ENCODE measurements around the gene MED12L. TPM values are rescaled to one million over a fixed set of nuclear protein-coding genes. Genes with fewer than 3 reads are reported as not detected.
"Not testable (repeated sequence)": the region's sequence is repeated elsewhere in the genome, so short reads cannot be mapped to it uniquely, and the experiment has no call there.

MED12L gene
- total and polyA plus RNA-seq, 4 donors = 11.9 to 23.8 (median 12.6) TPM

- not testable (repeated sequence) for H3K9me3 ChIP-seq (ENCODE audit: control insufficient read depth, insufficient read depth, low read length); H3K36me3 ChIP-seq (ENCODE audit: control insufficient read depth, insufficient read depth, low read length); H3K27me3 ChIP-seq (ENCODE audit: control insufficient read depth, insufficient read depth, low read length); H3K27ac ChIP-seq (ENCODE audit: low read depth, low read length); H3K4me3 ChIP-seq (ENCODE audit: low read depth, low read length); H3K4me1 ChIP-seq (ENCODE audit: control insufficient read depth, insufficient read depth, low read length); DNase-seq (ENCODE audit: low read depth in 4 of 6, low spot score in 6 of 6)
- 93% methylated on average over 5 of the region's 18 CpGs for WGBS (ENCODE audit: insufficient coverage)
Observed at GRCh38 chr3:151242006-151242405, 156.5 kb downstream of the MED12L start.

DNA sequence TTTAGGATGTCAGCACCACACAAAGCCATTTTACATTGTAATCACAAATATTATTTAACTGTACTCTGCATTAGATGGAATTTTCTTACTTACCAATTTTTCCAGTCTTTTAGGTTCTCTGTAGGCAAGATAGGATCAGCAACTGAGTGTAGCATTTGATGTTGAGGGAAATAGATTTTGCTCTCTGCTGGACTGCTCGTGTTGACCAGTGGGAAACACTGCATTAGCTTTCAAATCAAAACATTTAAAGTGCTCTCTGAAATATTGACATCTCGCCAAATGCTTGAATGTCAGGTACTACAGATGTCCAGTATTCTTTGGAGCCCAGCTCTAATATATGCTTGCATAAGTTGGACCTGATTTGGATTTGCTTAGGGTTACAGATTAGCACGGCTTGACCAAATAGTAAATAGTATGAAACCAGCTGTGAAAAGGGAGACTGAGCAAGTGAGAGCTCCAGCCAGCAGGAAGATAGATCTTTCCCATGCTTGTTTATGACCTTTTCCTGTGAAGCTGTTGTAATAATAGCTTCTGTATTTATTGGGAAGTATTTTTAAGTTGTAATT, 163.4 kb downstream of the MED12L start:
- Histone ChIP-seq H3K27me3 (ENCODE audit: control insufficient read depth, insufficient read depth, low read length) (no peaks in the 10 kb centered on the region), H3K27ac (ENCODE audit: low read depth, low read length) (no peak overlapping the region), H3K4me1 (ENCODE audit: control insufficient read depth, insufficient read depth, low read length) (no peaks in the 10 kb centered on the region), H3K9me3 (ENCODE audit: control insufficient read depth, insufficient read depth, low read length) (no peaks in the 10 kb centered on the region), H3K36me3 (ENCODE audit: control insufficient read depth, insufficient read depth, low read length) (no peaks in the 10 kb centered on the region), H3K4me3 (ENCODE audit: low read depth, low read length) (no peak overlapping the region)
- DNase-seq (ENCODE audit: low read depth in 4 of 6, low spot score in 6 of 6) = peak in 1 of 6 donors; percentile 33
- WGBS (ENCODE audit: insufficient coverage) = 94% methylated on average over 2 of the region's 3 CpGs

- Histone ChIP-seq H3K27ac (ENCODE audit: low read depth, low read length) (no peak overlapping the region), H3K27me3 (ENCODE audit: control insufficient read depth, insufficient read depth, low read length) (no peaks in the 10 kb centered on the region), H3K4me1 (ENCODE audit: control insufficient read depth, insufficient read depth, low read length) (no peaks in the 10 kb centered on the region), H3K36me3 (ENCODE audit: control insufficient read depth, insufficient read depth, low read length) (no peaks in the 10 kb centered on the region), H3K4me3 (ENCODE audit: low read depth, low read length) (no peak overlapping the region), H3K9me3 (ENCODE audit: control insufficient read depth, insufficient read depth, low read length) (no peaks in the 10 kb centered on the region)
- no peak for DNase-seq (ENCODE audit: low read depth in 4 of 6, low spot score in 6 of 6)
- 83% methylated on average over 1 of the region's 1 CpG for WGBS (ENCODE audit: insufficient coverage)
Observed at GRCh38 chr3:151256749-151257148, 171.3 kb downstream of the MED12L start.

GRCh38 chr3:151259664-151260063, 174.2 kb downstream of the MED12L start:
- Histone ChIP-seq H3K36me3 (ENCODE audit: control insufficient read depth, insufficient read depth, low read length) (no peaks in the 10 kb centered on the region), H3K27me3 (ENCODE audit: control insufficient read depth, insufficient read depth, low read length) (no peaks in the 10 kb centered on the region), H3K4me1 (ENCODE audit: control insufficient read depth, insufficient read depth, low read length) (peaks cover 3% of the 10 kb centered on the region), H3K9me3 (ENCODE audit: control insufficient read depth, insufficient read depth, low read length) (no peaks in the 10 kb centered on the region), H3K27ac (ENCODE audit: low read depth, low read length) (no peak overlapping the region), H3K4me3 (ENCODE audit: low read depth, low read length) (no peak overlapping the region)
- DNase-seq (ENCODE audit: low read depth in 4 of 6, low spot score in 6 of 6) = no peak
- 71% methylated on average over 1 of the region's 3 CpGs for WGBS (ENCODE audit: insufficient coverage)

GRCh38 chr3:151262871-151263525, 177.5 kb downstream of the MED12L start:
- H3K9me3 ChIP-seq (ENCODE audit: control insufficient read depth, insufficient read depth, low read length) = no peaks in the 10 kb centered on the region
- no peak overlapping the region for H3K27ac ChIP-seq (ENCODE audit: low read depth, low read length)
- no peaks in the 10 kb centered on the region for H3K36me3 ChIP-seq (ENCODE audit: control insufficient read depth, insufficient read depth, low read length)
- 78% methylated on average over 7 of the region's 8 CpGs for WGBS (ENCODE audit: insufficient coverage)
- H3K4me1 ChIP-seq (ENCODE audit: control insufficient read depth, insufficient read depth, low read length) = peaks cover 12% of the 10 kb centered on the region
- no peaks in the 10 kb centered on the region for H3K27me3 ChIP-seq (ENCODE audit: control insufficient read depth, insufficient read depth, low read length)
- DNase-seq (ENCODE audit: low read depth in 4 of 6, low spot score in 6 of 6) = peak in 1 of 6 donors; percentile 55
- no peak overlapping the region for H3K4me3 ChIP-seq (ENCODE audit: low read depth, low read length)

DNA sequence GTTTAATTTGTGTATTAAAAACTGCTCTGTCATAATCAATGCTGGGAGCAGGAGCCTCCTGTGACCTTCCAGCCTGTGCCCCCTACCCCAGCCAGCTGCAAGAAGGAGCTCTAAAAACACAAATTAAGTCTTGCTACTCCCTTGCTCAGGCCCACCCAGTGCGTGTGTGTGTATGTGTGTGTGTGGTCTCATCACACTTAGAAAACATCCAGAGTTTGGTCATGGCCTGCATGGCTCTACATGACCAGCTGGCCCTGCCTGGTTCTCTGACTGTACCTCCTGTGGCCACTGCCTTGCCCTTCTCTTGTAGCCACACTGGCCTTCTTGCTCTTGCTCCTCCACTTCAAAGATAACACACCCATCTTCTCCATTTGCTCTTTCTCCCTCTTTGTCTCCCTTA, 179.1 kb downstream of the MED12L start:
- Histone ChIP-seq H3K27me3 (ENCODE audit: control insufficient read depth, insufficient read depth, low read length) (no peaks in the 10 kb centered on the region), H3K27ac (ENCODE audit: low read depth, low read length) (no peak overlapping the region), H3K9me3 (ENCODE audit: control insufficient read depth, insufficient read depth, low read length) (no peaks in the 10 kb centered on the region), H3K4me1 (ENCODE audit: control insufficient read depth, insufficient read depth, low read length) (peaks cover 12% of the 10 kb centered on the region), H3K36me3 (ENCODE audit: control insufficient read depth, insufficient read depth, low read length) (no peaks in the 10 kb centered on the region), H3K4me3 (ENCODE audit: low read depth, low read length) (no peak overlapping the region)
- DNase-seq (ENCODE audit: low read depth in 4 of 6, low spot score in 6 of 6) = no peak
- no CpG with 5 or more reads among the region's 1 CpG for WGBS (ENCODE audit: insufficient coverage)

DNA sequence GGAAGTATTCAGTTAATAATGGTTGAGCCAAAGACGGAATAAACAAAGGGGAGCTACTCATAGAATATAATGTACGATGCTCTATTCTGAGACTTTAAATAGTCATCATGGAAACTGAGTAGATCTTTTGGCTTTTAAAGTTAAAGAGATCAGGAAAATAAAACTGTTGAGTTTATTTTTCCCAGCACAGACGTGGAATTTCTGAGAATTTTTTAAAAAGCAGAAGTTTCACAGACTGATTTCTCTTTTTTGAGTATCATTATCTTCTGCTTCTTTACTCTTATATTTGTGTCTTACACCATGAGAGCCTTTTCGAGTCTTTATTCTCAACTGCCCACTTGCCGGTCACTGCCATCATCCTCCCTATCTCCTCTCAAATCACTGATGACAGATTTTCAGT, 179.7 kb downstream of the MED12L start:
- Histone ChIP-seq H3K4me1 (ENCODE audit: control insufficient read depth, insufficient read depth, low read length) (peaks cover 12% of the 10 kb centered on the region), H3K4me3 (ENCODE audit: low read depth, low read length) (no peak overlapping the region), H3K27ac (ENCODE audit: low read depth, low read length) (no peak overlapping the region), H3K27me3 (ENCODE audit: control insufficient read depth, insufficient read depth, low read length) (no peaks in the 10 kb centered on the region), H3K36me3 (ENCODE audit: control insufficient read depth, insufficient read depth, low read length) (no peaks in the 10 kb centered on the region), H3K9me3 (ENCODE audit: control insufficient read depth, insufficient read depth, low read length) (no peaks in the 10 kb centered on the region)
- WGBS (ENCODE audit: insufficient coverage) = no CpG with 5 or more reads among the region's 5 CpGs
- no peak for DNase-seq (ENCODE audit: low read depth in 4 of 6, low spot score in 6 of 6)

DNA sequence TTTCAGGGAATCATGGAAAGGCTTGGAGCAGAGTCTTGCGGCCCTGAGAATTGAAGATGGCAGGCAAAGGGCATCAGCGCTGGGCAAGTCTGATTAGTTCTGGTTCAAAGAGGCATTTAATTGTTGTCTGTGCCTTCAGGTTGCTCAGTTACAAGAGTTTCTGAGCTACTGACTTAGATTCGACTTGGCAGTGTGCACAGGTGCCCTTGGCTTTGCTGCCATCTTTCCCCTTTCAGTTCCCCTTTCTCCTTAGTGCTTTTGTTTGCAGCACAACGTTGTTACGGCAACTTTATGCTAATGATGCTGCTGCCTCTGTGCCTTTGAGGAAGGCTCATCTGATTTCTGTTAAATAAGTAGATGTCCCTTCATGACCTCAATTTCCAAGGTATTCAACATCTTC, 180.4 kb downstream of the MED12L start:
- Histone ChIP-seq H3K27ac (ENCODE audit: low read depth, low read length) (no peak overlapping the region), H3K36me3 (ENCODE audit: control insufficient read depth, insufficient read depth, low read length) (no peaks in the 10 kb centered on the region), H3K4me3 (ENCODE audit: low read depth, low read length) (no peak overlapping the region), H3K27me3 (ENCODE audit: control insufficient read depth, insufficient read depth, low read length) (no peaks in the 10 kb centered on the region), H3K9me3 (ENCODE audit: control insufficient read depth, insufficient read depth, low read length) (no peaks in the 10 kb centered on the region), H3K4me1 (ENCODE audit: control insufficient read depth, insufficient read depth, low read length) (peaks cover 12% of the 10 kb centered on the region)
- peak in 4 of 6 donors; percentile 21 to 65 (median 48) for DNase-seq (ENCODE audit: low read depth in 4 of 6, low spot score in 6 of 6)
- WGBS (ENCODE audit: insufficient coverage) = 68% methylated on average over 3 of the region's 5 CpGs

GRCh38 chr3:151267066-151267465, 181.6 kb downstream of the MED12L start:
- DNase-seq (ENCODE audit: low read depth in 4 of 6, low spot score in 6 of 6) = no peak
- Histone ChIP-seq H3K27ac (ENCODE audit: low read depth, low read length) (no peak overlapping the region), H3K27me3 (ENCODE audit: control insufficient read depth, insufficient read depth, low read length) (no peaks in the 10 kb centered on the region), H3K9me3 (ENCODE audit: control insufficient read depth, insufficient read depth, low read length) (no peaks in the 10 kb centered on the region), H3K36me3 (ENCODE audit: control insufficient read depth, insufficient read depth, low read length) (no peaks in the 10 kb centered on the region), H3K4me1 (ENCODE audit: control insufficient read depth, insufficient read depth, low read length) (peaks cover 12% of the 10 kb centered on the region), H3K4me3 (ENCODE audit: low read depth, low read length) (no peak overlapping the region)
- no CpG with 5 or more reads among the region's 1 CpG for WGBS (ENCODE audit: insufficient coverage)
